H9 (cell line): ENCODE data around the gene CDC25A. TPM values are rescaled to one million over a fixed set of nuclear protein-coding genes. Genes with fewer than 3 reads are reported as not detected.

Experiments
- DNase-seq: peaks from one replicate; pipeline ENCODE4 v3.0.0-alpha.2; 2017
- H2AFZ ChIP-seq: one replicate; pipeline ENCODE4 v1.6.1; 2013; ENCODE audit warnings: mild to moderate bottlenecking, low read length, control low read depth, moderate library complexity
- H2AK5ac ChIP-seq: 2 replicates; pipeline ENCODE4 v1.6.1; 2013; ENCODE audit warnings: low read length, control low read depth, mixed read lengths; ENCODE audit not compliant: insufficient read length
- H2BK120ac ChIP-seq: one replicate; pipeline ENCODE4 v1.6.1; 2013; ENCODE audit warnings: low read depth, mild to moderate bottlenecking, low read length, control low read depth, inconsistent platforms; ENCODE audit not compliant: poor library complexity, severe bottlenecking
- H2BK12ac ChIP-seq: 2 replicates; pipeline ENCODE4 v1.6.1; 2013; ENCODE audit warnings: low read length, control low read depth, mixed read lengths, low read depth; ENCODE audit not compliant: insufficient read length
- H2BK15ac ChIP-seq: 2 replicates; pipeline ENCODE4 v1.6.1; 2013; ENCODE audit warnings: low read depth, low read length, control low read depth
- H2BK20ac ChIP-seq: one replicate; pipeline ENCODE4 v1.6.1; 2013; ENCODE audit warnings: low read depth, mild to moderate bottlenecking, low read length, control low read depth, inconsistent platforms; ENCODE audit not compliant: poor library complexity, severe bottlenecking
- H2BK5ac ChIP-seq: 2 replicates; pipeline ENCODE4 v1.6.1; 2013; ENCODE audit warnings: low read length, control low read depth, mixed read lengths; ENCODE audit not compliant: insufficient read length
- H3K14ac ChIP-seq: 2 replicates; pipeline ENCODE4 v1.6.1; 2013; ENCODE audit warnings: low read length, control low read depth; ENCODE audit not compliant: insufficient read depth
- H3K18ac ChIP-seq: 2 replicates; pipeline ENCODE4 v1.6.1; 2013; ENCODE audit warnings: low read depth, mild to moderate bottlenecking, mixed read lengths, low read length, control low read depth; ENCODE audit not compliant: insufficient read length
- H3K23ac ChIP-seq: 2 replicates; pipeline ENCODE4 v1.6.1; 2013; ENCODE audit warnings: low read length, control low read depth, mixed read lengths, low read depth; ENCODE audit not compliant: insufficient read length
- H3K23me2 ChIP-seq: 2 replicates; pipeline ENCODE4 v1.6.1; 2013; ENCODE audit warnings: low read depth, mild to moderate bottlenecking, mixed read lengths, low read length, control low read depth; ENCODE audit not compliant: insufficient read length, poor library complexity, severe bottlenecking
- H3K27ac ChIP-seq: 2 replicates; pipeline ENCODE4 v1.5.1; 2013; ENCODE audit warnings: low read length, control low read depth, mixed read lengths, low read depth; ENCODE audit not compliant: insufficient read length
- H3K27me3 ChIP-seq: 2 replicates; pipeline ENCODE4 v1.6.1; 2013; ENCODE audit warnings: low read length, control low read depth, inconsistent platforms; ENCODE audit not compliant: insufficient read depth
- H3K4ac ChIP-seq: 2 replicates; pipeline ENCODE4 v1.6.1; 2013; ENCODE audit warnings: low read depth, mild to moderate bottlenecking, control low read depth, inconsistent platforms, low read length, moderate library complexity
- H3K4me1 ChIP-seq: 2 replicates; pipeline ENCODE4 v1.6.1; 2013; ENCODE audit warnings: low read length, control low read depth, inconsistent platforms; ENCODE audit not compliant: insufficient read depth
- H3K4me2 ChIP-seq: 2 replicates; pipeline ENCODE4 v1.6.1; 2013; ENCODE audit warnings: low read length, control low read depth, mixed read lengths; ENCODE audit not compliant: insufficient read length, insufficient read depth
- H3K56ac ChIP-seq: 2 replicates; pipeline ENCODE4 v1.6.1; 2013; ENCODE audit warnings: low read depth, mild to moderate bottlenecking, mixed read lengths, low read length, control low read depth; ENCODE audit not compliant: insufficient read length
- H3K79me1 ChIP-seq: 2 replicates; pipeline ENCODE4 v1.6.1; 2013; ENCODE audit warnings: low read depth, mild to moderate bottlenecking, moderate library complexity, low read length, control low read depth, inconsistent platforms; ENCODE audit not compliant: insufficient read depth, poor library complexity, severe bottlenecking
- H3K79me2 ChIP-seq: 2 replicates; pipeline ENCODE4 v1.6.1; 2013; ENCODE audit warnings: low read length, control low read depth, inconsistent platforms; ENCODE audit not compliant: insufficient read depth
- H3K9ac ChIP-seq: 2 replicates; pipeline ENCODE4 v1.6.1; 2013; ENCODE audit warnings: low read length, control low read depth, mixed read lengths; ENCODE audit not compliant: insufficient read length; ENCODE audit errors: extremely low read depth
- H3K9me3 ChIP-seq: one replicate; pipeline ENCODE4 v1.6.1; 2013; ENCODE audit warnings: low read depth, low read length, inconsistent platforms; ENCODE audit not compliant: control insufficient read depth
- H3T11ph ChIP-seq: one replicate; pipeline ENCODE4 v1.6.1; 2013; ENCODE audit warnings: mild to moderate bottlenecking, low read length, control low read depth, inconsistent platforms
- H4K20me1 ChIP-seq: one replicate; pipeline ENCODE4 v1.6.1; 2013; ENCODE audit not compliant: control insufficient read depth, insufficient read length, insufficient read depth
- H4K5ac ChIP-seq: 2 replicates; pipeline ENCODE4 v1.6.1; 2013; ENCODE audit warnings: low read depth, mild to moderate bottlenecking, mixed read lengths, low read length, control low read depth; ENCODE audit not compliant: insufficient read length
- H4K8ac ChIP-seq: replicated peaks from 2 replicates; pipeline ENCODE4 v1.6.1; 2013; ENCODE audit warnings: low read length, control low read depth, mixed read lengths, low read depth; ENCODE audit not compliant: insufficient read length
- H4K91ac ChIP-seq: 2 replicates; pipeline ENCODE4 v1.6.1; 2013; ENCODE audit warnings: low read depth, mild to moderate bottlenecking, moderate library complexity, mixed read lengths, low read length, control low read depth; ENCODE audit not compliant: insufficient read length
- H3K27ac Mint-ChIP-seq, 3 experiments: 2 replicates in 2 of 3; 3 replicates in 1 of 3; pipeline ENCODE4 v1.8.0; 2020 to 2021; ENCODE audit warnings: mixed read lengths in 3 of 3, mild to moderate bottlenecking in 1 of 3, moderate library complexity in 1 of 3
- H3K27me3 Mint-ChIP-seq: 2 replicates; pipeline ENCODE4 v1.8.0; 2021; ENCODE audit warnings: low read depth, mild to moderate bottlenecking, moderate library complexity, mixed read lengths
- H3K36me3 Mint-ChIP-seq, 3 experiments: 2 replicates in 2 of 3; 3 replicates in 1 of 3; pipeline ENCODE4 v1.8.0; 2020 to 2021; ENCODE audit warnings: low read depth in 3 of 3, mixed read lengths in 3 of 3; ENCODE audit not compliant: insufficient read depth in 1 of 3
- H3K4me1 Mint-ChIP-seq, 2 experiments: 2 replicates each; pipeline ENCODE4 v1.8.0; 2020; ENCODE audit warnings: mixed read lengths in 2 of 2
- H3K4me3 Mint-ChIP-seq, 2 experiments: 2 replicates in 1 of 2; 3 replicates in 1 of 2; pipeline ENCODE4 v1.8.0; 2020 to 2021; ENCODE audit warnings: mild to moderate bottlenecking in 2 of 2, mixed read lengths in 2 of 2, moderate library complexity in 1 of 2
- H3K9me3 Mint-ChIP-seq, 2 experiments: 2 replicates in 1 of 2; 3 replicates in 1 of 2; pipeline ENCODE4 v1.8.0; 2020; ENCODE audit warnings: mild to moderate bottlenecking in 2 of 2, mixed read lengths in 2 of 2, moderate library complexity in 1 of 2
- CTCF ChIP-seq: fragments of 200-600 bp; sonication (generic); conservative IDR thresholded peaks from 3 replicates; pipeline ENCODE4 v1.8.0; 2021; ENCODE audit warnings: antibody characterized with exemption, mild to moderate bottlenecking
- WGBS: extraction: QIAGEN DNeasy Blood & Tissue Kit; methylation state at CpG from one replicate; pipeline ENCODE4 v1.1.7; 2013; ENCODE audit warnings: missing lambda C conversion rate, low lambda C conversion rate, mixed read lengths; ENCODE audit not compliant: insufficient read length; ENCODE audit errors: extremely low coverage; 5-methylcytosine and 5-hydroxymethylcytosine counted together
- microRNA-seq: library from miRNA; unstranded; fragments of <30 nt; microRNA quantifications from one replicate; pipeline ENCODE4, GENCODE V29; 2020; ENCODE audit warnings: borderline microRNAs expressed
- total RNA-seq: library from RNA; stranded (reverse); gene quantifications from 2 replicates; pipeline ENCODE4 v1.2.1, GENCODE V29; 2021

The CDC25A gene
- total RNA-seq, 1 experiment from 2014 or later: 83.3 TPM

GRCh38 chr3:48107227-48107626, 81.0 kb downstream of the CDC25A start:
- Mint-ChIP-seq H3K9me3 (peaks cover 2 to 6% of the 10 kb centered on the region in 2 experiments; a peak in 2 of 5 replicates), H3K4me3 (no peak overlapping the region; a peak in 1 of 5 replicates), H3K36me3 (peaks cover 0 to 9% (median 3%) of the 10 kb centered on the region in 3 experiments; a peak in 3 of 7 replicates), H3K4me1 (peaks cover 10 to 11% of the 10 kb centered on the region in 2 experiments), H3K27ac (peak overlapping the region; percentile 35 to 91 (median 70)), H3K27me3 (no peaks in the 10 kb centered on the region)
- no peak overlapping the region for H2BK20ac ChIP-seq
- no peak overlapping the region for H3K4ac ChIP-seq
- DNase-seq: peak; percentile 40
- H2BK5ac ChIP-seq: no peak overlapping the region
- H2BK120ac ChIP-seq: no peak overlapping the region
- no peak overlapping the region for H3K23ac ChIP-seq
- H3K4me2 ChIP-seq: peak overlapping the region; percentile 27
- H4K8ac ChIP-seq: no peak overlapping the region
- no peaks in the 10 kb centered on the region for H3K79me1 ChIP-seq
- TF ChIP-seq CTCF: no peak
- H2AK5ac ChIP-seq: no peak overlapping the region
- no peak overlapping the region for H3K14ac ChIP-seq
- no peak overlapping the region for H4K91ac ChIP-seq
- peaks cover 4% of the 10 kb centered on the region; the same call in 1 of the 2 replicates for H3K4me1 ChIP-seq
- no peak overlapping the region for H3K56ac ChIP-seq
- peak overlapping the region; percentile 74 for H3K27ac ChIP-seq
- no peaks in the 10 kb centered on the region for H3K9me3 ChIP-seq
- H2AFZ ChIP-seq: no peak overlapping the region
- H3K79me2 ChIP-seq: no peaks in the 10 kb centered on the region
- no peaks in the 10 kb centered on the region for H3K23me2 ChIP-seq
- WGBS: no CpG with 5 or more reads among the region's 3 CpGs
- H3K27me3 ChIP-seq: no peaks in the 10 kb centered on the region
- no peak overlapping the region for H4K5ac ChIP-seq
- no peak overlapping the region for H3K9ac ChIP-seq
- H4K20me1 ChIP-seq: no peaks in the 10 kb centered on the region
- H2BK12ac ChIP-seq: no peak overlapping the region
- H3K18ac ChIP-seq: no peak overlapping the region
- H3T11ph ChIP-seq: no peak overlapping the region
- H2BK15ac ChIP-seq: no peak overlapping the region

Small RNA genes within 50 kb of the gene (microRNA-seq; reads per million reads assigned to microRNA genes)
- 1.9 reads per million, percentile 17 among the genes with 10 or more reads in this experiment for gene MIR4443

Other genes starting within 250 kb of the CDC25A start
- gene MAP4, start 172.0 kb downstream of the CDC25A start, total RNA-seq: 138 and 140 TPM in 2 replicates
- gene CAMP, start 35.1 kb upstream of the CDC25A start, total RNA-seq: not detected in 2 replicates
- 86.0 and 88.2 TPM in 2 replicates for gene ZNF589, start 52.7 kb upstream of the CDC25A start, total RNA-seq
- 19.2 and 22.0 TPM in 2 replicates for gene NME6, start 113.0 kb upstream of the CDC25A start, total RNA-seq
- not detected in 2 replicates for gene SPINK8, start 145.2 kb upstream of the CDC25A start, total RNA-seq
- 0.59 and 0.74 TPM in 2 replicates for gene FBXW12, start 183.8 kb upstream of the CDC25A start, total RNA-seq
- 175 and 184 TPM in 2 replicates for gene PLXNB1, start 241.7 kb upstream of the CDC25A start, total RNA-seq